C4-2B (cell line): ENCODE measurements around the gene DHCR7.

Experiments used
- ZFX ChIP-seq: fragments of 450-650 bp; IDR thresholded peaks from 2 replicates; pipeline ENCODE4 v1.6.1; 2017
- TF ChIP-seq, protein P1 (sequence below): fragments of 450-650 bp; conservative IDR thresholded peaks from 2 replicates; pipeline ENCODE4 v1.5.1; 2017; ENCODE audit warnings: mild to moderate bottlenecking

GRCh38 chr11:71425860-71426259 lies 22.3 kb downstream of the DHCR7 start:
- TF ChIP-seq, protein P1, sequence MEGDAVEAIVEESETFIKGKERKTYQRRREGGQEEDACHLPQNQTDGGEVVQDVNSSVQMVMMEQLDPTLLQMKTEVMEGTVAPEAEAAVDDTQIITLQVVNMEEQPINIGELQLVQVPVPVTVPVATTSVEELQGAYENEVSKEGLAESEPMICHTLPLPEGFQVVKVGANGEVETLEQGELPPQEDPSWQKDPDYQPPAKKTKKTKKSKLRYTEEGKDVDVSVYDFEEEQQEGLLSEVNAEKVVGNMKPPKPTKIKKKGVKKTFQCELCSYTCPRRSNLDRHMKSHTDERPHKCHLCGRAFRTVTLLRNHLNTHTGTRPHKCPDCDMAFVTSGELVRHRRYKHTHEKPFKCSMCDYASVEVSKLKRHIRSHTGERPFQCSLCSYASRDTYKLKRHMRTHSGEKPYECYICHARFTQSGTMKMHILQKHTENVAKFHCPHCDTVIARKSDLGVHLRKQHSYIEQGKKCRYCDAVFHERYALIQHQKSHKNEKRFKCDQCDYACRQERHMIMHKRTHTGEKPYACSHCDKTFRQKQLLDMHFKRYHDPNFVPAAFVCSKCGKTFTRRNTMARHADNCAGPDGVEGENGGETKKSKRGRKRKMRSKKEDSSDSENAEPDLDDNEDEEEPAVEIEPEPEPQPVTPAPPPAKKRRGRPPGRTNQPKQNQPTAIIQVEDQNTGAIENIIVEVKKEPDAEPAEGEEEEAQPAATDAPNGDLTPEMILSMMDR: no peak
- no peak for TF ChIP-seq ZFX
